GM19468 (cell line): ENCODE measurements around the gene SMIM10L1.

ENCODE experiments used
- ATAC-seq: cut with Tn5 transposase; IDR thresholded peaks from one replicate; pipeline ENCODE4 v1.9.1; 2021; ENCODE audit warnings: mild to moderate bottlenecking, moderate library complexity, moderate number of reproducible peaks; ENCODE audit not compliant: unreplicated experiment; ENCODE audit errors: extremely low read depth

Gene SMIM10L1

DNA sequence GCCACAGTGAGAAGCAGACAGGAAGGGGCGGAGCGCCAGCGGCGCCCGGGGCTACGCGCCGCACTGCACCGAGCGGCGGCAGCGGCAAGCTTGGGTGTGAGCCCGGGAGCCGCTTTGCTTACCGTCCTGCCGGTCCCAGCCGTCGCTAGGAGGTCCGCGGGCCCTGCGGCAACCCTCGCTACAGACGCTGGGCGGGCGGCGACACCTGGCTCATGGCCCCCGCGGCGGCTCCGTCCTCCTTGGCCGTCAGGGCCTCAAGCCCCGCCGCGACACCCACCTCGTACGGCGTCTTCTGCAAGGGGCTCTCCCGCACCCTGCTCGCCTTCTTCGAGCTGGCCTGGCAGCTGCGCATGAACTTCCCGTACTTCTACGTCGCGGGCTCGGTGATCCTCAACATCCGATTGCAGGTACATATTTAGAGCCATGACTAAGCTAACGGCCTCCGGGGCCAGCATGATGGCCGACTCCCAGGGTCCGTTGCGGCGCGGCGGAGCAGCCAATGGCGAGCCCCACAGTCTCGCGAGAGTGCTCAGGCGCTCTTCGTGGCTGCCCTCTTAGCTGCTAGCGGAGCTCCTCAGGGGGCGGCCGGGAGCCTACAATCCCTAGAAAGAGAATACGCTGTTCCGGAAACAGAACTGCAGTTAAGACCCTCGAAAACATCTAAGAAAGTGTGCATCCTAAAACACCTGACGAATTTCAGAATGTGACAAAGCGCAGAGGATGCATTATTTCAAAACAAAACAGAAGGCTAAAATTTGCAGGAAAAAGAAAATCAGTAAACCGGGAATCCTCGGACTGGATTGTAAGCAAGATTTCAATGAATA is at the start of gene SMIM10L1:
Gene SMIM10L1 (plus strand): TSS at position 50 of the 824 bp plus-strand sequence. CDS start 163 bp downstream, at position 213.
- ATAC-seq, result peak; percentile 75

DNA sequence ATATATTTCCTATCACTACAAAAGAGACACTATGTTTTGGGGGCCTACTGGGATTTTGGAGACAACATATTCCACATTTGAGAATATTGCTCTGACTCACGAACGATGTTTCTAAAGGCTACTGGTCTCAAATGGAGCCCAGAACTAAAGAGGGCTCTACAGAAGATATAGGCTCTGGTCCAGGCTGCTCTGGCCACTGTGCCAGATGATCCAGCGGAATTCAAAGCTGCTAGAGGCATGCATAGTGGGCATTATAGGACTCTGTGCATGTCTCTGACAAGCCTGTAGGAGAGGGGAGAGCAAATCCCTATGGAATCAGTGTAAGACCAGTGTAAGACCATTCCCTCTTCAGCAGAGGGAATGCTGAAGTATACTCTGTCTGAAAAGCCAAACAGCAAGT is 40.6 kb upstream of the SMIM10L1 start:
- ATAC-seq, result no peak

- ATAC-seq, result no peak
Observed at GRCh38 chr12:11130999-11131398, 40.0 kb upstream of the SMIM10L1 start.

GRCh38 chr12:11133162-11133561 is 37.8 kb upstream of the SMIM10L1 start:
- no peak for ATAC-seq

DNA sequence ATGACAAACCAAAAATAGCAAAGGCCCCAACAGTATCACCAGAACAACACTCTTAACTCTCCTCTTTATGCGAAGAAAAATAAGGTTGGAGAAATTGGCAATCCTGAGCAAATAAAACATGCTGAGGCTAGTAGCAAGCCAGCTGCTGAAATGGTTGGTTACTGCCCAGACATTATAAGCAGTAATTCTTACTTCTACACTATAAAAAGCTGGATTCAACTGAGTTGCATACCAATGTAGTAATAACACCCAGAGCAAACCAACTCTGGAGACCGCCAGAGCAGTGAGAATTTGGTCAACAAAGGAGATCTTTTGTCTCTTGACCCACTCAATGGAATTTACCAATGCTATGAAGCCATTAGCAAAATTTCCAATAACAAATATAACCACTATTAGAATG is 37.2 kb upstream of the SMIM10L1 start:
- no peak for ATAC-seq

DNA sequence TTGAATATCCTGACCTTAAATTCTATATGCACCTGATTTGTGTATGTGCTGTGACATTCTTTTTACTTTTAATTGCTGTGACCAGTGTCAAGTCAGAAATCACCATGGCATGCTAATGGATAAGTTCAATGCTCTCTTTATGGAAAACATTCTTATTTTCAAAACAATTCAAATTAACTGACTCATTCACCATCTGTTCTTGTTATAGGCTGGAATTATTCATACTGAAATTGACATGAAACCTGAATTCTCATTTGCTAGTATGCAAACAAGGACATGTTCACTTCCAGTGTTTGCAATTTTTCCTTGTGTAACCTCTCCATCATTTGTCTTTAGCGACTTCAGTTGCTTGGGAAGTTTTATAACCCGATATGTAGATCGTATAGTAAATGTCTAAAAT is 36.7 kb upstream of the SMIM10L1 start, which contains the start of gene TAS2R30:
Gene TAS2R30 (minus strand): TSS at position 340 of the 400 bp plus-strand sequence. CDS start 400 bp downstream, outside the sequence.
- no peak for ATAC-seq

DNA sequence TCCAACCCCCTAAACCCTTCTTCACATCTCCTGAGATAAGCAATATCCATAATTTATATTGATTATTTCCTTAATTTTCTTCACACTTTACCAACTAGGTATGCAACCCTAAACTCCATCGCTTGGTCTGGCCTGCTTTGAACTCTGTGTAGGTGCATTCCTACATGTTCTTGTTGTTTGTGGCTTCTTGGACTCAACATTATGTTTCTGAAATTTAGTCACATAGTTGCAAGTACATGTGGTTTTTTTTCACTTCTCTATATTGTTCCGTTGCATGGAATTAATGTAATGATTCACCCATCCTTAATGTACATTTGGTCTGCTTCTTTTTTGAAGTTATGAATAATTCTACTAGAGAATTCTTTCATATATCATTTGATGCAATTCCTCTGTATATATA is 34.9 kb upstream of the SMIM10L1 start:
- no peak for ATAC-seq

- no peak for ATAC-seq
Observed at GRCh38 chr12:11143352-11143751, 27.6 kb upstream of the SMIM10L1 start.

DNA sequence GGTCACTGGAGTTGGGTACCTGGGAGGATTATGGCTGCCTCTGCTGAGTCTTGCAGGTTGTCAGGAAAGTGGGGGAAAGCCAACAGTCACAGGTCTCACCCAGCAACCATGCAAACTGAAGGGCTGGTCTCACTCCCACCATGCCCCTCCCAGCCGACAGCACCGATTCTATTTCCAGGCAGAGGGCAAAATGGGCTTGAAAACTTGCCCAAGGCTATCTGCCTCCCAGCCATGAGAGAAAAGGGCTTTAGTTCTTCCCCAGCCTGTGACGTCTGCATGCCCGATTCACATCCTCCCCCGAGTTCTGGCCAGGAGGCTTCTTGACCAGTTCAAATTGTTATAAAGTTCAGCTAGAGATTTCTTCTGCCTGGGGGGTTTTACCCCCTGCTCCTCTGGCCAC is 26.7 kb upstream of the SMIM10L1 start:
- no peak for ATAC-seq

GRCh38 chr12:11147420-11147819 is 23.6 kb upstream of the SMIM10L1 start:
- ATAC-seq, result no peak

DNA sequence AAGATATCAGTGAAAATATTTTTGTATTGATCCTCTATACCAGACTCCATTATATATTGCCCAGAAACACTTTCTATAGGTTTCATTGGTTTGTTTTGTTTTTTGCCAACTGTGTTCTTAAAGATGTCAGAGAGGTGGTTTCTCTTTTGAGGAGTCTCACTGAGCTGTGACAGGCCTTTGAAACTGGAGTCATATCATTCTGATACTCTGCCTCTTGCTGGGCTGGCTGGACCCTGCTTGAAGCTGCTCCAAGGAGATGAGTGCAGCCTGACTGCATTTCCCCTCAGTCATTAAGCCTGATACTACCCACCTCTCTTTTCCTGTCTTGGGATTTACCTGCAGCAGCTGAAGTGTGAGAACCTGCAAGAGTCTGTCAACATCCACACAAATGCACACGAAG is 20.2 kb upstream of the SMIM10L1 start:
- peak; percentile 46 for ATAC-seq

DNA sequence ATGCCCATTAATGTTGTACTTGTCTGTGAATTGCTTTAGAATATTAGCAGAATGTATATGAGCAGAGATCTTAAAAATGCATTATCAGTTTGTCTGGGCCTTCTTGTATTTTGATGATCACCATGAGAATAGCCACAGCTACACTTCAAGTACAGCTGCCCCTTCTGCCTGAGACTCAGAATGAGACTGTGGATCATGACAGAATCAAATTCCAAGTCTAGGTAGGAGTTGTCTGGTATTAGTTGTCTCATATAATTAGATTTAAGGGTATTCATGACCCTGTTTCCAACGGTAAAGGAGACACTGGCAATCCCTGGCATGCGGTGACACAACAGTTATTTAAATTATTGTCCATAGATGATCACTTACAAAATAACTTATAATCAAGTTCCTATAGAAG is 18.3 kb upstream of the SMIM10L1 start:
- ATAC-seq, result no peak

DNA sequence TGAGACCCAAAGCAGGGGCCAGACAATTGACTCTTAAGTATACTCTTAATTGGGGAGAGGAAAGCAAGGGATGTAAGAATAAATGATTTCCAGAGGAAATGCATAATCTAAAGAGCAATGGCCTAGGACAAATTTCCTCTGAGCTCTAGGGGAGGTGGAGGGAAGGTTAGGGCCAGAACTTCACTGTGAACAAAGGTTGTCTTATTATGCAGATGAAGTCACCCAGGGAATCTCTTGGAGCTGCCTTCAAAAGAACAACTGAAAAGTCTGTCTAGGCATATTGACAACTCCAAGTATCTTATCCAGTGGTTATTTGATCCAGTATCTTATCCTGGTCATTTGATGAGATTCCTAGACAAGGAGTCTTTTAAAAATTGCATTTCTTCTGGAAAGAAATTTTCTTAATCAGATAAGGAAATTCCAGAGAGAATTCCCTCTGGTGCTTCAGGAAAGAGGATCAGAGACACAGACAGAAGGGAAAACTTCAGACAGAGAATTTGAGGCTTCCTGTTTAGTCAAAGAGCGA is 16.5 kb upstream of the SMIM10L1 start:
- ATAC-seq, result no peak

DNA sequence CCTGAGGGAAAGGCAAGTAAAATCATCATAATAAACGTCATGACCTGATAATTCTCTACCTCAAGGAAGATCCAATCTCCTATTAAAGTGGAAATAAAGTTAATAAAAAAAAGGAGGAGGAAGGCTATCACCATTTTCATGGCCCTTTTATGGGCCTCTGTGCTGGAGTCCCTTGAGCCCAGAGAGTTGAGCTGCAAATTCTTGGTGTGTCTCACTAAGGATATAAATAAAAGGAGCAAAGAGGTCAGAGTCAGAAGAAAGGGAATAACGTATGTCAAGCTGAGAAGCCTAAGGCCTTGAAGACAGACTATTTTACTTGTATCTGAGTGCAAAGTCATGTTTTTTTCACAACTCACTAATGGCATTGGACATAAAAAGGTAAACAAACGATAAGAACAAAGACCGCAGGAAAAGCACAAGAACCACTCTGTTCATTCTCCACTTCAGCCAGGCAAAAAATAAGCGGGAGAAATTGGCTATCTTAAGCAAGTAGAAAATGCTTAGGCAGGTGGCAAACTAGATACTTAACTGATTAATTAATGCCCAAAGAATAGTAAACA is 12.0 kb upstream of the SMIM10L1 start:
- no peak for ATAC-seq

DNA sequence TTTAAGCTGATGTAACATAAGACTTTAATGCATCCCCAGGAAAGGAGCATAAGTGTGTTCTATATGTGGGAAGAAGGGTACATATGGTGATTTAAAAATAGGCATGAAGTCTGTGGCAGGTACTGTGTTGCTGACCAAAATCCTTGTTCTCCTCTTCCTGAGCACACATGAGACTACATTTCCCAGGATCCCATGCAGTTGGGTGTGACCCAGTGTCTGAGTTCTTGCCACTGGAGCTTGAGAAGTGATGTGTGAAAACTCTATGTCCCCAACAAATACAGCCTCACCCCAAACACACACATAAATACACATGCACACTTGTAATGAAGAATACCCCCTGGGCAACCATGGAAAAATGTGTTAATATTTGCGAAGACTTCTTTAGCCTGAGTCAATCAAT is 8.5 kb upstream of the SMIM10L1 start:
- no peak for ATAC-seq

GRCh38 chr12:11164384-11164783 is 6.6 kb upstream of the SMIM10L1 start:
- no peak for ATAC-seq

GRCh38 chr12:11166300-11166699 is 4.7 kb upstream of the SMIM10L1 start:
- ATAC-seq, result no peak

GRCh38 chr12:11170810-11171144 is 217 bp upstream of the SMIM10L1 start:
- no peak for ATAC-seq

- ATAC-seq, result no peak
Observed at GRCh38 chr12:11171969-11172675, 1.1 kb downstream of the SMIM10L1 start.

- no peak for ATAC-seq
Observed at GRCh38 chr12:11174022-11174421, 3.0 kb downstream of the SMIM10L1 start.

DNA sequence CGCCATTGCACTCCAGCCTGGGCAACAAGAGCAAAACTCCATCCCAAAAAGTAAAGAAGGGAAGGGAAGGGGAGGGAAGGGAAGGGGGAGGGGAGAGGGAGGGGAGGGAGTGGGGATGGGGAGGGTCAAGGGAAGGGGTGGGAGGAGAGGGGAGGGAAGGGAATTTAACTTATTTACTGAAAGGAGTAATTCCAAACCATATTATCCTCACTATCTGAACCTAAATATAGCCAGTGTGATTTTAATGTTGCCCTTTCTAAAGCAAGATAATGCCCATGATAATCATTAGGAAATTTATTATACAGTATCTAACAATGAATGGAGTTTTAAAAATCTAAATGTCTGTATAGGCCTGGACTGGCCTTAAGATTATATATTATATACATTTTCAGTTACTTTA is 7.3 kb downstream of the SMIM10L1 start:
- ATAC-seq, result no peak
